OCI-LY3 (cell line): ENCODE results near the gene PAFAH1B2.

Source experiments
- EZH2phosphoT487 ChIP-seq: fragments of 200-600 bp; shearing (Covaris generic); IDR thresholded peaks from 2 replicates; pipeline ENCODE4 v1.6.1; 2018; ENCODE audit warnings: antibody characterized with exemption, mixed run types, low read depth
- TF ChIP-seq, protein P1 (sequence below): fragments of 200-600, 300-600 bp; sonication (generic); IDR thresholded peaks from 2 replicates; pipeline ENCODE4 v1.5.1; 2014; ENCODE audit warnings: antibody characterized with exemption, low read length, low read depth

DNA sequence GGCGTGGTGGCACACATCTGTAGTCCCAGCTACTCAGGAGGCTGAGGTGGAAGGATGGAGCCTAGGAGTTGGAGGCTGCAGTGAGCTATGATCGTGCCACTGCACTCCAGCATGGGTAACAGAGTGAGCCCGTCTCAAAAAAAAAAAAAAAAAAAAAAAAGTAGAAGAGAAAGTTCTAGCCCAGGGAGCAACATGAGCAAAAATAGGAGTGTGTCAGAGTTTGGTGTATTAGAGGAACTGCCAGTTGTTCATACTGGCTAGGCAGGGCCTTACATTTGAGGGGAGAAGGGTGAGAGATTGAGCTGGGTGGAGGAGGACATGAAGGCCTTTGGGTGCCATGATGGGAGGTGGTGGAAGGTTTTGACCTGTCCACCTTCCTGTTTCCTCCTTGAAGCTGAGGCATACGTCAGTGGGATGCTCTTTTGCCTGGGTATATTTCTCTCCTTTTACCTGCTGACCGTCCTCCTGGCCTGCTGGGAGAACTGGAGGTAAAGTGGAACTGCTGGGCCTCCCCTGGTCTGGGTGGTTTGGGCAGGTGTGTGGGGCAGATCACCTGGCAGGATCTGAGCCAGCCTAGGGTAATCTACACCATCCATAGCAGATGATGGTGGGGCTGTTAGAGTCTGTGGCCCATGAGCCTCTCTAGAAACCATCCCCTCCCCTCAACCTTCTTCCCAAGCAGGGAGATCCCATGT, 41.8 kb downstream of the PAFAH1B2 start:
- TF ChIP-seq, protein P1, sequence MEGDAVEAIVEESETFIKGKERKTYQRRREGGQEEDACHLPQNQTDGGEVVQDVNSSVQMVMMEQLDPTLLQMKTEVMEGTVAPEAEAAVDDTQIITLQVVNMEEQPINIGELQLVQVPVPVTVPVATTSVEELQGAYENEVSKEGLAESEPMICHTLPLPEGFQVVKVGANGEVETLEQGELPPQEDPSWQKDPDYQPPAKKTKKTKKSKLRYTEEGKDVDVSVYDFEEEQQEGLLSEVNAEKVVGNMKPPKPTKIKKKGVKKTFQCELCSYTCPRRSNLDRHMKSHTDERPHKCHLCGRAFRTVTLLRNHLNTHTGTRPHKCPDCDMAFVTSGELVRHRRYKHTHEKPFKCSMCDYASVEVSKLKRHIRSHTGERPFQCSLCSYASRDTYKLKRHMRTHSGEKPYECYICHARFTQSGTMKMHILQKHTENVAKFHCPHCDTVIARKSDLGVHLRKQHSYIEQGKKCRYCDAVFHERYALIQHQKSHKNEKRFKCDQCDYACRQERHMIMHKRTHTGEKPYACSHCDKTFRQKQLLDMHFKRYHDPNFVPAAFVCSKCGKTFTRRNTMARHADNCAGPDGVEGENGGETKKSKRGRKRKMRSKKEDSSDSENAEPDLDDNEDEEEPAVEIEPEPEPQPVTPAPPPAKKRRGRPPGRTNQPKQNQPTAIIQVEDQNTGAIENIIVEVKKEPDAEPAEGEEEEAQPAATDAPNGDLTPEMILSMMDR, result no peak
- no peak for TF ChIP-seq EZH2phosphoT487
